ENCODE data around the gene LRRIQ1. TPM values are rescaled to one million over a fixed set of nuclear protein-coding genes. Genes with fewer than 3 reads are reported as not detected.

Gene LRRIQ1
- total RNA-seq, result 0.34 and 2.1 TPM in 2 replicates

GRCh38 chr12:85036234-85036707 lies at the start of gene LRRIQ1, which contains the start of gene TSPAN19:
TSS of gene LRRIQ1 (plus strand) at chr12:85036351. CDS start at chr12:85038177, 1,826 bp downstream.
TSS of gene TSPAN19 (minus strand) at chr12:85036277. CDS start at chr12:85029946, 6,331 bp downstream.

GRCh38 chr12:85280165-85280983 lies 244.2 kb downstream of the LRRIQ1 start, which contains the start of gene ALX1:
TSS of gene ALX1 (plus strand) at chr12:85280220. CDS start at chr12:85280262, 42 bp downstream.

Other genes starting within 250 kb of the LRRIQ1 start
- gene SLC6A15, start 123.6 kb upstream of the LRRIQ1 start, total RNA-seq, result 3.0 and 4.2 TPM in 2 replicates
- under 0.01 TPM in 1 of 2 replicates, not detected in the other for gene TSPAN19, start 74 bp upstream of the LRRIQ1 start, total RNA-seq
- gene ALX1, start 243.9 kb downstream of the LRRIQ1 start, total RNA-seq, result 0.34 and 0.45 TPM in 2 replicates

All from bronchus fibroblast of lung (primary cell).